ENCODE measurements around the gene ZMAT2.

- TF ChIP-seq CTCF (conservative IDR thresholded peaks at IDR 0.05; ENCODE audit: low read depth, low read length) (no peak), EZH2 (IDR thresholded peaks at IDR 0.05; ENCODE audit: borderline replicate concordance, low read depth, low read length, poor library complexity, severe bottlenecking) (no peak)
These were observed 28.6 kb upstream of the ZMAT2 start for GRCh38 chr5:140671472-140672125.

Data from A673 (cell line).